ENCODE measurements around the gene CCDC149.

CCDC149 gene

DNA sequence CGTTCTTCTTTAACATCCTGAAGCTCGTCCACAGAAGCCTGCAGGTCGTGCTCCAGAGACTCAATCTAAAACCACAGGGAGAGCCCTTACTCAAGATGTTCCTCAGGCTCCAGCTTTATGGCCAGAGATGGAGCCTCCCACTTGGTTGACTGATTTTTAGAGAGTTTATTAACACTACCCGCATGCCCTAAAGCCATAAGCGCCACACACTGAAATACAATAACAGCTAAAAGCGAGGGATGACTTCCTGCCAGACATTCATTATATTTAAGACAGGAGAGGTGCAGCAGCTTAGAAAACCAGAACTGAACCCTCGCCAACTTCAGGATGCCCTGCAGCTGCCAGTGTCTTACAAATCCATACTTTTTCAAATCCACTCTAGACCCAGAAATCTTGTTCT is 75.5 kb downstream of the CCDC149 start:
- H3K4me3 ChIP-seq (ENCODE audit: low read depth in 1 of 2, low read length in 2 of 2) = no peak overlapping the region
- peaks cover 0 to 9% of the 10 kb centered on the region in 2 donors for H3K36me3 ChIP-seq (ENCODE audit: control insufficient read depth in 1 of 2, insufficient read depth in 2 of 2, low read length in 2 of 2)
- H3K9ac ChIP-seq (ENCODE audit: low read depth in 1 of 2, low read length in 2 of 2) = no peak overlapping the region
- H3K27ac ChIP-seq (ENCODE audit: low read depth, low read length) = no peak overlapping the region
- H3K27me3 ChIP-seq (ENCODE audit: control insufficient read depth in 1 of 2, insufficient read depth in 2 of 2, low read length in 2 of 2) = no peaks in the 10 kb centered on the region
- no peaks in the 10 kb centered on the region for H3K9me3 ChIP-seq (ENCODE audit: control insufficient read depth in 1 of 2, low read length in 2 of 2)
- H3K4me1 ChIP-seq (ENCODE audit: control insufficient read depth in 1 of 2, insufficient read depth in 2 of 2, low read length in 2 of 2) = peaks cover 0 to 10% of the 10 kb centered on the region in 2 donors

DNA sequence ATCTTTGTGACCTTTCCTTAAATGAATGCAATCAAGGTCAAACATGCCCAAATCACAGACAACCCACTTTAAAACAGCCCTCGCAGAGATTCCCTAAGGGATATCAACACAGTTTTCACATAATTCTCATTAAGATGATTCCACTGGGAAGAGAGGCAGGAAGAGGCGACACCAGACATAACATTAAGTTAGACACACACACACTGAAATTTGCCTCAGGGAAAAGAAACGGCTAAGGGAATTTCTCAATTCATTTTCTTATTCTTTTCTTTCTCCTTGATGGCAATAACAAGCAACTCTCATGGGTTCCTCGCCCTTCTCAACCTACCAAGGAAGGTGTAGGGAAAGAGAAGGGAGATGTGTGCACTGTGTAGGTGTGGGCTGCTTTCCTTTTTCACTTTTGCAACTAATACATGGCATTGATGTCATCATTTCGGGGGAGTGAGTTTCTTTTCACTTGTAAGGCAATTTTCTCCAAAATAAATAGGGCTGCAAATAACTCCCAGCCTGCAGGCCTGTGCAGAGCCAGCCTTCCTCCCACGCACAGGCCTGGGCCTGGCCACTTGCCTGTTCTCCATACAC is 76.1 kb downstream of the CCDC149 start:
- Histone ChIP-seq H3K9ac (ENCODE audit: low read depth in 1 of 2, low read length in 2 of 2) (no peak overlapping the region), H3K36me3 (ENCODE audit: control insufficient read depth in 1 of 2, insufficient read depth in 2 of 2, low read length in 2 of 2) (peaks cover 0 to 9% of the 10 kb centered on the region in 2 donors)

DNA sequence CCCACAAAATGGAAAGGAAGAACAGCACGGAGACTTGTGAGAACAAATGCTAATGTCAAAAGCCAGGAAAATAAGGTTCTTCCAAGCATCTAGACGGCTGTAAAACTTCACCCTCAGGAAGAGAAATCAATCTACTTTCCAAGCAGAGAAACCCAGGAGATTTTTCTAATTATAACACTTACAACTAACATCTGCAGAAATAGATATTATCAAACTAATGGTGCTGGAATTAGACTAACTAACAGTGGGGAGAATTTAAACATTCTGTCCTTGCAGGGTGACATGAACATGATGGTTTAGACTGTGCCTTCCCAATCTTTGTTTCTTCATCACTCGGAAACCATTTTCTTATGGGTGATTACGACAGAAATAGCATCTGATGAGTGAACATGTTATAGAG is 77.1 kb downstream of the CCDC149 start:
- no peaks in the 10 kb centered on the region for H3K4me1 ChIP-seq (ENCODE audit: control insufficient read depth in 1 of 2, insufficient read depth in 2 of 2, low read length in 2 of 2)
- H3K9ac ChIP-seq (ENCODE audit: low read depth in 1 of 2, low read length in 2 of 2) = no peak overlapping the region
- no peaks in the 10 kb centered on the region for H3K9me3 ChIP-seq (ENCODE audit: control insufficient read depth in 1 of 2, low read length in 2 of 2)
- no peak overlapping the region for H3K4me3 ChIP-seq (ENCODE audit: low read depth in 1 of 2, low read length in 2 of 2)
- no peaks in the 10 kb centered on the region for H3K27me3 ChIP-seq (ENCODE audit: control insufficient read depth in 1 of 2, insufficient read depth in 2 of 2, low read length in 2 of 2)
- peaks cover 7 to 14% of the 10 kb centered on the region in 2 donors for H3K36me3 ChIP-seq (ENCODE audit: control insufficient read depth in 1 of 2, insufficient read depth in 2 of 2, low read length in 2 of 2)
- H3K27ac ChIP-seq (ENCODE audit: low read depth, low read length) = no peak overlapping the region

More for the DNA sequence above, 76.1 kb downstream of the CCDC149 start:
- H3K4me1 ChIP-seq (ENCODE audit: control insufficient read depth in 1 of 2, insufficient read depth in 2 of 2, low read length in 2 of 2) = peaks cover 0 to 9% of the 10 kb centered on the region in 2 donors
- no peaks in the 10 kb centered on the region for H3K27me3 ChIP-seq (ENCODE audit: control insufficient read depth in 1 of 2, insufficient read depth in 2 of 2, low read length in 2 of 2)
- H3K9me3 ChIP-seq (ENCODE audit: control insufficient read depth in 1 of 2, low read length in 2 of 2) = no peaks in the 10 kb centered on the region
- H3K4me3 ChIP-seq (ENCODE audit: low read depth in 1 of 2, low read length in 2 of 2) = no peak overlapping the region
- H3K27ac ChIP-seq (ENCODE audit: low read depth, low read length) = no peak overlapping the region

DNA sequence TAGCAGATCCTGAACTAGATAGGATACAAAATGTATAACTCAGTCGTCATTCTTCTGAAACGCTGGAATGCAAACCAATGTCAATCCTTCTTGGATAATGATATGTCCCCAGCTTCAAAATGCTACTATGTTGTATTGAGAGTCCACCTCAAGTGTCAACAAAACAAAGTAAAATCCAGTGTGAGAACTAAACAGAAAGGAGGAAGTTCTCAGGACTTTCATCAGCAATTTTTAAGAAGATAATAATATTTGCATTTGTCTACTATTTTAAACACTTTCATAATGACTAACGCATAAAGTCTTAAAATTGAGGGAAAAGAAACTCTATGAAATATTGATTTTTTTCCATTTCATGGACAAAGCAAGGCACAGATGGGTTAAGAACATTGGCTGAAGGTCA is 81.2 kb downstream of the CCDC149 start:
- H3K9ac ChIP-seq (ENCODE audit: low read depth in 1 of 2, low read length in 2 of 2) = no peak overlapping the region
- no peaks in the 10 kb centered on the region for H3K4me1 ChIP-seq (ENCODE audit: control insufficient read depth in 1 of 2, insufficient read depth in 2 of 2, low read length in 2 of 2)
- no peaks in the 10 kb centered on the region for H3K9me3 ChIP-seq (ENCODE audit: control insufficient read depth in 1 of 2, low read length in 2 of 2)
- no peak overlapping the region for H3K27ac ChIP-seq (ENCODE audit: low read depth, low read length)
- no peak overlapping the region for H3K4me3 ChIP-seq (ENCODE audit: low read depth in 1 of 2, low read length in 2 of 2)
- no peaks in the 10 kb centered on the region for H3K27me3 ChIP-seq (ENCODE audit: control insufficient read depth in 1 of 2, insufficient read depth in 2 of 2, low read length in 2 of 2)
- H3K36me3 ChIP-seq (ENCODE audit: control insufficient read depth in 1 of 2, insufficient read depth in 2 of 2, low read length in 2 of 2) = peaks cover 8 to 15% of the 10 kb centered on the region in 2 donors

DNA sequence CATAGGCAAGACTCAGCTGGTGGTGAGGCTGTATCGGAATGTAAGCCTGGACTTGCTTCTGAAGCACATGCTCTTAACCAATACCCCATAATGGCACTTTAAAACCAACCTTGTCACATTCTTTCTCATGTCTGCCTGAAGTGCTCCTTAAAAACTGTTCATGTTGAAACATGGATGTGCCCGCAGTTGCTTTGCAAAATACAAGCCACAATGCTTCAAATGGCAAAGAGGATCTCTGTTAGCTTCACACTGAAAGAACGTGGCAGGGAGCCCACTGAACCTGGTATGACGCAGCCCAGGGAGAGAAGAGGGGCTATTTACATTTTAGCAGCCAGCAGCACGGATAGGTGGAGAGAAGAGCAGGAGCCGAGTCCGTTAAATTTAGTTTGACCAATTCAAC is 88.1 kb downstream of the CCDC149 start:
- Histone ChIP-seq H3K9me3 (ENCODE audit: control insufficient read depth in 1 of 2, low read length in 2 of 2) (no peaks in the 10 kb centered on the region), H3K9ac (ENCODE audit: low read depth in 1 of 2, low read length in 2 of 2) (no peak overlapping the region), H3K4me3 (ENCODE audit: low read depth in 1 of 2, low read length in 2 of 2) (no peak overlapping the region), H3K4me1 (ENCODE audit: control insufficient read depth in 1 of 2, insufficient read depth in 2 of 2, low read length in 2 of 2) (no peaks in the 10 kb centered on the region), H3K27me3 (ENCODE audit: control insufficient read depth in 1 of 2, insufficient read depth in 2 of 2, low read length in 2 of 2) (no peaks in the 10 kb centered on the region), H3K27ac (ENCODE audit: low read depth, low read length) (no peak overlapping the region), H3K36me3 (ENCODE audit: control insufficient read depth in 1 of 2, insufficient read depth in 2 of 2, low read length in 2 of 2) (peaks cover 0 to 6% of the 10 kb centered on the region in 2 donors)

DNA sequence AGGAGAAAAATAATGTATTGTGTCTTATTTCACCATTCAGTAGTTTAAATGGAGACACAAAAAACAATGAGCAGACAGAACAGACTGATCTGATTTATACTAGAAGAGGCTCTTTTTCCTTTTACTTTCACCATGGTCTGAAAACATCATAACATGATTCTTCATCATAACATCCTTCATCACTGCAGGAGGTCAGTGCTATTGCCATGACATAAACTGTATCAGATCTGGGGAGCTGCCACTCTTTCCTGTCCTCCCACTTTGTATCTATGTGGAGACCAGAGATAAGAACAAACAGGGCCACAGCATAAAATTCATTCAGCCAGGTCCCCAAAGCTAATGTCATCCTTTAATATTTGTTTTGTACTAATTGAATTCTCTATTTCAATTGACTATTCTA is 92.3 kb downstream of the CCDC149 start:
- Histone ChIP-seq H3K27me3 (ENCODE audit: control insufficient read depth in 1 of 2, insufficient read depth in 2 of 2, low read length in 2 of 2) (no peaks in the 10 kb centered on the region), H3K36me3 (ENCODE audit: control insufficient read depth in 1 of 2, insufficient read depth in 2 of 2, low read length in 2 of 2) (peaks cover 7 to 14% of the 10 kb centered on the region in 2 donors), H3K9ac (ENCODE audit: low read depth in 1 of 2, low read length in 2 of 2) (no peak overlapping the region), H3K27ac (ENCODE audit: low read depth, low read length) (no peak overlapping the region), H3K9me3 (ENCODE audit: control insufficient read depth in 1 of 2, low read length in 2 of 2) (no peaks in the 10 kb centered on the region), H3K4me3 (ENCODE audit: low read depth in 1 of 2, low read length in 2 of 2) (no peak overlapping the region), H3K4me1 (ENCODE audit: control insufficient read depth in 1 of 2, insufficient read depth in 2 of 2, low read length in 2 of 2) (no peaks in the 10 kb centered on the region)

DNA sequence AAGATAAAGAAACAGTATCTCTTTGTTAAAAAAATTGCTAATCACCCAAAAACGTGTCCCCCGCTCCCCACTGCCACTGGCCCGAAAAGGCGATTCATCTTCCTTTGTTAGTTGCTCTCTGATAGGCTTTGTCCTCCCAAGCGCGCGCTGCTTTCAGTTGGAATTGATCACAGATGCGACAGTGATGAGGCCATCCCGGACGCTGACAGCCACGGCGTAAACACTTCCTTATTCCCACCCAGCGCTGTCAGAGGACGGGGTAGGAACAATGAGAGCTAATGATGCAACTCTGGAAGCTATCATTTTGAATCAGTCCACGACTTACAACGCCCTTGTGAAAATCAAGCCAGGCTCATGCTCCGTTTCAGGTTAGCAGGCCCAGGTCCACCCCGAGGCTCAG is 96.0 kb downstream of the CCDC149 start:
- no peak overlapping the region for H3K4me3 ChIP-seq (ENCODE audit: low read depth in 1 of 2, low read length in 2 of 2)
- peaks cover 7 to 14% of the 10 kb centered on the region in 2 donors for H3K36me3 ChIP-seq (ENCODE audit: control insufficient read depth in 1 of 2, insufficient read depth in 2 of 2, low read length in 2 of 2)
- no peak overlapping the region for H3K9ac ChIP-seq (ENCODE audit: low read depth in 1 of 2, low read length in 2 of 2)
- no peaks in the 10 kb centered on the region for H3K27me3 ChIP-seq (ENCODE audit: control insufficient read depth in 1 of 2, insufficient read depth in 2 of 2, low read length in 2 of 2)
- H3K27ac ChIP-seq (ENCODE audit: low read depth, low read length) = no peak overlapping the region
- no peaks in the 10 kb centered on the region for H3K4me1 ChIP-seq (ENCODE audit: control insufficient read depth in 1 of 2, insufficient read depth in 2 of 2, low read length in 2 of 2)
- peaks cover 0 to 8% of the 10 kb centered on the region in 2 donors for H3K9me3 ChIP-seq (ENCODE audit: control insufficient read depth in 1 of 2, low read length in 2 of 2)

DNA sequence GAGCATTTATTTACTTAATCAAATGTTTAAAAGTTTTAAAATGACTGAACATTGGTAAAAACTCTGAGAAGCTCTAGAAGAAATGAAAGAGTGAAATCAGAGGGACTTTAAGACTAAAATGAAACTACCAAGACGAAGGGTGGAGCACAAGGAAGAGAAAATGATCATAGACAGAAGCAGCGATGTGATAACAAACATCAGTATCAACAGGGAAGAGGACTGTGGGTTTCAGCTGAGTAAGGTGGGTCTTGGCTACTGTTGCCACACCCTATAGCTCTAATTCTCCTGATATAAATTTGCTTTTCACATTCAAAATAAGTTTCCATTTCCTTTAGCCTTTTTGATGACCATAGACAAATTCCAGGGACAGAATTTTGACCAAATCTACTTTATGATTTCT is 99.1 kb downstream of the CCDC149 start:
- no peaks in the 10 kb centered on the region for H3K4me1 ChIP-seq (ENCODE audit: control insufficient read depth in 1 of 2, insufficient read depth in 2 of 2, low read length in 2 of 2)
- no peak overlapping the region for H3K27ac ChIP-seq (ENCODE audit: low read depth, low read length)
- no peak overlapping the region for H3K4me3 ChIP-seq (ENCODE audit: low read depth in 1 of 2, low read length in 2 of 2)
- no peak overlapping the region for H3K9ac ChIP-seq (ENCODE audit: low read depth in 1 of 2, low read length in 2 of 2)
- H3K9me3 ChIP-seq (ENCODE audit: control insufficient read depth in 1 of 2, low read length in 2 of 2) = peaks cover 0 to 8% of the 10 kb centered on the region in 2 donors
- no peaks in the 10 kb centered on the region for H3K27me3 ChIP-seq (ENCODE audit: control insufficient read depth in 1 of 2, insufficient read depth in 2 of 2, low read length in 2 of 2)
- peaks cover 2 to 7% of the 10 kb centered on the region in 2 donors for H3K36me3 ChIP-seq (ENCODE audit: control insufficient read depth in 1 of 2, insufficient read depth in 2 of 2, low read length in 2 of 2)

DNA sequence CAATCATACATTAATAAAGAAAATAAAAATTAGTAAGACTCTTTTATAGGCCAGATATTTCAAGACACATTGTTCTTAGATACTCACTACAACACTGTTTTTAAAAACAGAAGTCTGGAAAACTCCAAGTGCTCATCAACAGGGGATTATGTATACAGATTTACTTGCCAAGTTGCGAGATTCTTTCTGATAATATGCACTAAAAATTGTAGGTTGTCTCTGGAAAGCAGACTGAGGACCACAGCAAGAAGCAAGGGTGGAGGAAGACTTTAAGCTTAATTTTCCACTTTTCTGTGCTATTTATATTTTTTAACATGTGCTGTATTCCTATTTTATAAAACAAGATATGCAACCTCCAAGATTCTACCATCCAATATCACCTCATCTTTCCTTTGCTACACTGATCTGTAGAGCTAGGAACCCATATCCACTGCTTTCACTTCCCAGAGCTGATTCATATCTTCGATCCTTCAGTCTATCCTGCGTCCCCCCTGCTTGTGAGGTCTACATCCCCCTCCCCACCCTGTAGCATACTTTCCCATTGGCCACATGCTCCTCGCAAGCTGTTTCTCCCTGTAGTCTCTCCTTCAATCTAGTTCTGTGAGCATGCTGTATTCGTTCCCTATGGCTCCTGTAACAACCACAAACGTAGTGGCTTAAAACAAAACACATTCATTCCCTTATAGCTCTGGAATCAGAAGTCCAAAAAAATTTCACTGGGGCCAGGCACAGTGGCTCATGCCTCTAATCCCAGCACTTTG is 101.8 kb downstream of the CCDC149 start:
- no peak overlapping the region for H3K27ac ChIP-seq (ENCODE audit: low read depth, low read length)
- no peaks in the 10 kb centered on the region for H3K36me3 ChIP-seq (ENCODE audit: control insufficient read depth in 1 of 2, insufficient read depth in 2 of 2, low read length in 2 of 2)
- H3K9me3 ChIP-seq (ENCODE audit: control insufficient read depth in 1 of 2, low read length in 2 of 2) = peaks cover 0 to 8% of the 10 kb centered on the region in 2 donors
- no peaks in the 10 kb centered on the region for H3K4me1 ChIP-seq (ENCODE audit: control insufficient read depth in 1 of 2, insufficient read depth in 2 of 2, low read length in 2 of 2)
- H3K9ac ChIP-seq (ENCODE audit: low read depth in 1 of 2, low read length in 2 of 2) = no peak overlapping the region
- no peak overlapping the region for H3K4me3 ChIP-seq (ENCODE audit: low read depth in 1 of 2, low read length in 2 of 2)
- no peaks in the 10 kb centered on the region for H3K27me3 ChIP-seq (ENCODE audit: control insufficient read depth in 1 of 2, insufficient read depth in 2 of 2, low read length in 2 of 2)

DNA sequence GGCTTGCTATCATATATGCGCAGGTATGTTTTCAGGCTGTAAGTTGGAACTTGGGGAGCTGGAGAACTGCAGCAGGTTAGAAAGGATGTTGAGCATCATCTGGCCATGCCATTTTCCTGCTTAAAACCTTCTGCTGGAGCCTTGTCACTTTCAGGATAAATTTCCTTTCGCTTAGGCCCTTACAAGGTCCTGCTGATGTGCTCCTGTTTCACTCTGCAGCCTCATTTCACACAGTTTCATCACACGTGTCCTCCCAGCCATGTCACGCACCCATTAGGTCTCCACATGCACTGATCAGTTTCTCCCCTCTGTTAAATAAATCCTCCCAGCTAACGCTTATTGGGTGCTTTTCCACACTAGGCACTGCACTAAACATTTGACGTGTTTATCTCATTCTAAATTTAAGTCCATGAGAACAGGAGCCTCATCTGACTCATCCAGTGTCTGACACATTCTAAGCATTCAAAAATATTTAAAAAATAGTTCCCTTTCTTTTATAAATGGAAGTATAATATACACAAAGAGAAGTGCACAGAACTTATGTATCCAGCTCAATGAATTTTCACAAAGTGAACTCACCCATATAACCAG is 102.9 kb downstream of the CCDC149 start:
- no peak overlapping the region for H3K27ac ChIP-seq (ENCODE audit: low read depth, low read length)
- H3K27me3 ChIP-seq (ENCODE audit: control insufficient read depth in 1 of 2, insufficient read depth in 2 of 2, low read length in 2 of 2) = no peaks in the 10 kb centered on the region
- H3K9ac ChIP-seq (ENCODE audit: low read depth in 1 of 2, low read length in 2 of 2) = no peak overlapping the region
- H3K4me1 ChIP-seq (ENCODE audit: control insufficient read depth in 1 of 2, insufficient read depth in 2 of 2, low read length in 2 of 2) = no peaks in the 10 kb centered on the region
- H3K9me3 ChIP-seq (ENCODE audit: control insufficient read depth in 1 of 2, low read length in 2 of 2) = peaks cover 0 to 8% of the 10 kb centered on the region in 2 donors
- H3K4me3 ChIP-seq (ENCODE audit: low read depth in 1 of 2, low read length in 2 of 2) = no peak overlapping the region
- no peaks in the 10 kb centered on the region for H3K36me3 ChIP-seq (ENCODE audit: control insufficient read depth in 1 of 2, insufficient read depth in 2 of 2, low read length in 2 of 2)
